Inflammatory macrophage (primary cell): ENCODE measurements around the gene TRAF3IP3.
"Not testable (repeated sequence)": the region's sequence is repeated elsewhere in the genome, so short reads cannot be mapped to it uniquely, and the experiment has no call there.

ENCODE experiments used
- DNase-seq, 2 donors: peaks; one replicate each; pipeline ENCODE4 v3.0.0-alpha.2; 2020 to 2022

The TRAF3IP3 gene

DNA sequence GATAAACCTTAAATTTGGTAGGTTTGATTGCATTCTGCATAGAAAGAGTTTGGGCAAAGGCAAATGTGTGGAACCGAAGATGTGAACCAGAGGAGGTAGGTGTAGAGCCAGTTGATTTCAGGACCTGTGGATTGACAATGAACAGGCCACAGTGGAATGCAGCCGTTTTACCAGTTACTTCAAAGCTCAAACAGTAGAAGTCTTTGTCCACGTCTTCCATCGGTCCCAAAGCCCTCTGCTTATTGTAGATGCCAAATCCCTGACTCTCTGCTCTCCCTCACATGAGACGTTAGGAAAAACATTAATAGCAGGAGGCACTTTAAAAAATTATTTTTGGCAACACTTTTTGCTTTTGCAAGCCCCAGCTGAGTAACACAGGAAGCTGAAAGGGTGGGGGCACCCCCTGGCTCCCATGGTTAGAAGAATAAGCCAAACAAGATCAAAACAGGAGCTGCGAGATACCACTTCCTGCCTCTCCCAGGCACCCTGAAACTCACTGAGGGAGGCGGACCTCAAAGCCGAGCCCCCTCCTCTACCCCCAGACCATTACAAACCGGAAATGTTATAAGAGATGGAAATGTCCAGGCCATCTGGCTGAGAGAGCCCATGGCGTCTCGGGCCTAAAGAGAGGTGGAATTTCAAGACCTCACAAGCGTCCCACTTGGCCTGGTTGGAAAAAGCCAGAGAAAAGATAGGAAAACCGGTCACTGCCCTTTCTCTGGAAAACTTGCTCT is 13.5 kb downstream of the TRAF3IP3 start:
- DNase-seq = peak; percentile 78 to 80

DNA sequence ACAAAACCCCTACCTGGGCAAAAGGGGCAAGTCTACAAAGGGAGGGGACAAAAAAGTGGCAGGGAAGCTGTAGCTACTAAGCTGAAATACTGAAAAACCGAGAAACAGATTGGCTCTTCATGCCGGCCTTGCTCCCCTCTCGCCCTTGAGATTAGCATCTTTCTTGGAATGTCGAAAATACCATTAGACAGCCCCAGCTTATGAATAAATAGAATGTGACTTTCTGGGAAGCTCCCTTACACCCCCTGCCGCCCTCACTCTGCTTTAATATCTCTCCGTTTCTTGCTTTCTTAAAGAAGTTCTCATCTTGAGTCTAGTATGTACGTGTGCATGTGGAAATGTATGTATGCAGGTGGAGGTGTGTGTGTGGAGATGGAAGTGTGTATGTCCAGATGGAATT is 14.1 kb downstream of the TRAF3IP3 start:
- DNase-seq = peak; percentile 37 to 48

DNA sequence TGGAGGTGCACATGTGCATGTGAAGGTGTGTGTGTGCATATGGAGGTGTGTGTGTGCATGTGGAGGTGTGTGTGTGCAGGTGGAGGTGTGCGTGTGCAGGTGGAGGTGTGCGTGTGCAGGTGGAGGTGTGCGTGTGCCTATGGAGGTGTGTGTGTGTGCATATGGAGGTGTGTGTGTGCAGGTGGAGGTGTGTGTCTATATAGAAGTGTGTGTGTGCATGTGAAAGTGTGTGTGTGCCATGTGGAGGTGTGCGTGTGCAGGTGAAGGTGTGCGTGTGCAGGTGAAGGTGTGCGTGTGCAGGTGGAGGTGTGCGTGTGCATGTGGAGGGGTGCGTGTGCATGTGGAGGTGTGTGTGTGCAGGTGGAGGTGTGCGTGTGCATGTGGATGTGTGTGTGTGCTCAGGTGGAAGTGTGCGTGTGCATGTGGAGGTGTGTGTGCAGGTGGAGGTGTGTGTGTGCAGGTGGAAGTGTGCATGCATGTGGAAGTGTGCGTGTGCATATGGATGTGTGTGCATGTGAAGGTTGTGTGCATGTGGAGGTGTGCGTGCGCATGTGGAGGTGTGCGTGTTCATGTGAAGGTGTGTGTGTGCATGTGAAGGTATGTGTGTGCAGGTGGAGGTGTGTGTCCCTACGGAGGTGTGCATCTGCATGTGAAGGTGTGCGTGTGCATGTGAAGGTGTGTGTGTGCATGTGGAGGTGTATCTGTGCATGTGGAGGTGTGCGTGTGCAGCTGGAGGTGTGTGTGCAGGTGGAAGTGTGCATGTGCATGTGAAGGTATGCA is 15.0 kb downstream of the TRAF3IP3 start:
- no peak for DNase-seq

DNA sequence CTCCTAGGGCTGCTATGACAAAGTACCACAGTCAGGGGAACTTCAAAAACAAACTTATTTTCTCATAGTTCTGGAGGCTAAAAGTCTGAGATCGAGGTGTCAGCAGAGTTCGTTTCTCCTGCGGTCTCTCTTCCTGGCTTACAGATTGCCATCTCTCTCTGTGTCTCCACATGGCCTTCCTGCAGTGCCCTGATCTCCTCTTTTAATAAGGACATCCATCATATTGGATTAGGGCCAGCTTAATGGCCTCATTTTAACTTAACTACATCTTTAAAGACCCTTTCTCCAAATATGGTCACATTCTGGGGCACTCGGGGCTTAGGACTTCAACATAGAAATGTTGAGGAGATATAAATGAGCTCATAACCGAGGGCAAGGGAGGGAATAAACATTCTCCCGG is 16.3 kb downstream of the TRAF3IP3 start:
- no peak for DNase-seq

DNA sequence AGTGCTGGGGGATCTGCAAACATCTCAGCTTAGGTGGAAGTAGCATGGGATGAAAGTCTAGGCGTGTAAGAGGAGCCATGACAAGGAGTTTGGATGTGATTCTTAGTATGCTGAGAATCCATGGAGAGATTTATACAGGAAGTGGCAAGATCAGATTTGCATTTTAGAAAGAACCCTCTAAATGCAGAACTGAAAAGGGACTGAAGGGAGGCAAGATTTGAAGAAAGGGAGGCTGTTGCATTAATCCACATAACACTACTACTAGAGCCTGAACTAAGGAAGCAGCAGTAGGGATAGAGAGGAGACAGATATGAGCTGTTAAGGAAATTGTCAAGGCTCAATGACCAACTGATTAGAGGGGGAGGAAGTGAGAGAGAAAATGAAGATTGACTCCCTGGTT is 18.7 kb downstream of the TRAF3IP3 start:
- DNase-seq = peak in 1 of 2 donors; percentile 23

DNA sequence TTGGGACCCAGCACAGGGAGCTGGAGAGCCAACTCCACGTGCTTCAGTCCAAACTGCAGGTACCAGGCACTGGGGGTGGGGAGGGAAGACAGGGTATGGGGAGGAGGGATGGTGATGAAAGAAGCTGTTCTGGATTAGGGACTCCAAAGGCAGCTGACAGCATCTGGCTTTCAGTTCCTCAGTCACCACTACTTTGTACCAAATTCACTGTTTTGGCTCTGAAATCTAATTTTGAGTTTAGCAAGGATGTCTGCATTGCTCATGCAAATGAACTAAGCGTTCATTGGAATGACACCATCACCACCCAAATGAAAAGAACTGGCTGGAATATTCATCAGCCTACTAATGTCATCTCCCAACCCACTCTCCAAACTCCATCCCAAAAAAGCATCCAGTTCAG is 19.8 kb downstream of the TRAF3IP3 start:
- no peak for DNase-seq

DNA sequence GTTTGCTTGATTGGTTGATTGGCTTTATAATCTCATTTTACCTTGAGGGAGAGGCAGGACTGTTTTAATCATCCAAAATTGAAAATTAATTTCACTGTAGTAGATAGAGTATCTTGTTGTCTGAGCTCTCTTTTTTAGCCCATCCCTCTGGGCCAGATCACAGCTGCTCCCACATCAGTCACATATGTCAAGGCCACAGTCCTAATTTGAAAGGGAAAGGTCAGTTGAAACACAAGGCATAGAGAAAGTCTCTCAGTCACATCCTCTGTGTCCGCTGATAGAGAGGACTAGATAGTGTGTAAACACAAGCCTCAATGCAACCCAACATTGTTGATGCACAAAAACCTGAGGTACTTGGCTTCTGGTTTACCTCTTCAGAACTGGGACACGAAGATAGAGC is 21.7 kb downstream of the TRAF3IP3 start:
- no peak for DNase-seq

DNA sequence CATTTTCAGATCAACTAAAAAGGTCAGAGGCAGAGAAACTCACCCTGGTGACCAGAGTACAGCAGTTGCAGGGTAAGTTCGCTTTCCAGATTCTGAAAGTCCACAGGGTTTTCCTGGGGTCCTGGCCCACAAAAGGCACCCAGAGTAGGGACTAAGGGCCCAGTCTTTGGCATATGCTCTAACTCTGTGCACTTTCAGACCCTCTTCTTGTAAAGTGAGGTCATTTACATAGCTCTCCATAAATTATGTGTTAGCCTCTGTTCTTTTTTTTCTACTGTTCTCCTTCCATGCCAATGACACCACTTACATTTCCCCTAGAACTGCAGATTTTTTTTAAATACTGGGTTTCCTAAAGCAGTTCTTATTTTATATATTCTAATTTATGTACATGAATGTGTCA is 22.2 kb downstream of the TRAF3IP3 start:
- DNase-seq = no peak

DNA sequence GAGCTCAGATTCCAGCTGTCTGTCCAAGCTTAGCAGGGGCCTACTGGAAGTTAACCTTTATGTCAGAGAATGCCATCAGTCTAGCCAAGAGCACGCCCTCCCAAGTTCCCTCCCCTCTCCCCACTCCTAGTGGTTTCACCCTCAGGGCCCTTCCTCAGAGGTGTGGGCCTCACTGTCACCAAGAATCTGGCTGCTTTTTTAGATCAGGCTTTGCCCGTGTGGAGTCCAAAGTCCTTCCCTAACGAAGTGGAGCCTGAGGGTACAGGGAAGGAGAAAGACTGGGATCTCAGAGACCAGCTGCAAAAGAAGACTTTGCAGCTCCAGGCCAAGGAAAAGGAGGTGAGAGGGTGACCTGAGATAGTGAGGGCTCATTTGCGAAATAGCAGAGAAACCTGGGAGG is 24.4 kb downstream of the TRAF3IP3 start:
- DNase-seq = no peak

DNA sequence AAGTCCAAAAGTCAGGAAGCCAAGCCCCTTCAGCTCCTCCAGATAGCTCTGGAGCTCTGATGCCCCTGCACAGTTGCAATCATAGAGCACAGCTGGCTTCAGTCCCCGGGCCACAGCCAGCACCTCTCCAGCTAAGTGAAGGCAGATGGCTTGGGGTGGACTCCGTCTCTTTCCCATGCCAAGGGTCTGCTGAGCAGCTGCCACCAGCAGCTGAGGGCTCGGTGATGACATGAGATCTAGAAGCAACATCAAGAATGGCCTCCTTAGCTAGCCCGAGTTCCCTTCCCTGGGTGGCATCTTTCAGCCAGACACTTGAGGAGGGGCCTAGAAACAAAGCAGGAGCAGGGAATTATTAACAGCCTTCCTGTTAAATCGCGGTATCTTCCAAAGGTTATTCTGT is 27.5 kb downstream of the TRAF3IP3 start:
- no peak for DNase-seq

DNA sequence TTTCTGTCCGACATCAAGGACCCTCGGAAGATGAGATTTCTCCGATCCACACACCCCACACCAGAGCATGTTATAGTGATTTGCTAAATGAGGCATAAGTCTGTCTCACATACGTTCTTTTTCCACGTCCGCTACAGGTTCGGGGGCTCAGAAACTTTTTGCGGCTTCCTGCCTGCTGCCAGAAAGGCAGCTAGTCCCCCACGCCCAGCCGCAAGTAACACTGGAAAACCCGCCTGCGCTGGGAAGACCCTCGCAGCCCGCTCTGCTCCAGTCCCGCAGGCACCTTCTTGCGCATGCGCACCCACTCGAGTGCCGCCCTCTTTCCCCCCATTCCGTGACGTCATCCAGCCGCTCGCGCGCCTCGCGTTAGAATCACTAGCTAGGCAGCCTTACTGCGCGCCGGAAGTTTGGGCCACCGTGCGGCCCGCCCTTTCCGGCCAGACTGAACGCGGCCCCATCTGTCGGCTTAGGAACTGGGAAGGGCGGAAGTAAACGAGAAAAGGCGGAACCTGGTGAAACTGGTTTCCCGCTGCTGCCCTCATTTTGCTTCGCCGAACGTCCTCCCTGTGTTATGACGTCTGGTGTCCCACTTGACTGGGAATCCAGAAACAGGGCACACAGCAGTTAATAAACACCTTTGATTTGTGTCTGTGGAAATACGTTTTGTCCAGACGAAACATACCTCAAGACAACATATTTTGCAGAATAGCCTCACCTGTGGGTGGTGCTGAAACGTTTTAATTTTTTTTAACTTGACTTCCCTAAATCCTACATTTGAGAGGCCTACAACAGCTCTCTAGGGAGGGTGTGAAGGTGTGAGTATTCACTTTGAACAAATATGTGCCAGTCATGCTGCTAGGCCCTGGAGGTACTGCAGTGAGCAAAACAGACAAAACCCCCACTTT is 28.7 kb downstream of the TRAF3IP3 start, which contains the start of gene C1orf74:
C1orf74 (minus strand) TSS at position 295 of the 905 bp plus-strand sequence. CDS start 925 bp downstream, outside the sequence.
- DNase-seq = peak; percentile 99 to 100

DNA sequence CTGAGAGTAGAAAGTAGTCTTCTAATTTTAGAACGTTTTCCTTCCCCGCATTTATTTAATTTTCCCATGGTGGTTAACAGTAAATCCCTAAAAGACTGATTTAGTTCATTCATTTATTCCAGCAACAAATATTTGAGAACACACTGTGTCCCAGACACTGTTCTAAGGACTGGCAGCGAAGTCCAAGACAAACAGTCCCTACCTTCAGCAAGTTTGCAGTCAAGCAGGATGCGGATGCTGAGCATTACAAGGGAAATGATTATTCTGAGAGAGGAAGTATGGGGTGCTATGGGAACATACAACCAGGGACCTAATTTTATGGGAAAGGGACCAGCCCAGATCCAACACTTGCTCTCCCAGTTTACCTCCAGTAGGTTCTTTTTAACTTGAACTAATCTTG is 29.7 kb downstream of the TRAF3IP3 start:
- DNase-seq = no peak

DNA sequence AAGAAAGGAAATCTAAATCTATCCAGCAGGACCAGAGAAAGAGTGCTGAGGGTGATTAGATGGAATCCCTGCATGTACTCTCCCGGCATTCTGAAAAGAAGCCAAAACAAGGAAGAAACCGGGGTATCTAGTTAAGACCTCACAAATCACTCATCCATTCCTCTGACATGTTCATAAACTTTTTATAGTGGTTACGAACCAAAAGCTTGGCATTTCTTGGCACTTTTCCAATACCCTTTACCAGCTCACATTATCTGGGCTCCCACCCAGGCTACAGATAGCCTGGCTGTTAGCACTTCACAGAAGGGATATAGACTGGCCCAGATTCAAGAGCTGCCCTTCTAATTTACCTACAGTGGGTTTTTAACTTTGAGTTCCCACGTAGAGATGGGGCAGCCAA is 30.3 kb downstream of the TRAF3IP3 start:
- no peak for DNase-seq

DNA sequence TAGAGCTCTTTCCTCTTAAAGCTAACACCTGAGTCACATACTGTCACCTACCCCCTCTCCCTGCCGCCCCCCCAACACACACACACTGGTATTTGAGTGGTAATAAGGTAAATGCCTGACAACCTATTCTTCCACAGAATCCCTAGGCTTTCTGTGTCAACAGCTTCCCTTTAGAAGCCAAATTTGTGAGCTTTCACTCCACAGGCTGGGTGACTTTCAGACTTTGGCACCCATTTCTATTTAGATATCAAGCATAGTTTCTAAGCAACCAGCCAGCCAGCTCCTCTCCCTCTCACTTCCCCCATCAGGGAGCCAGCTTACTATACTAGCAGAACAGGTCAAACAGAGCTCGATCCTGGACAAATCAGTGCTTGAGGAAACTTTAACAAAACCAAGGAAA is 31.7 kb downstream of the TRAF3IP3 start:
- DNase-seq = no peak

DNA sequence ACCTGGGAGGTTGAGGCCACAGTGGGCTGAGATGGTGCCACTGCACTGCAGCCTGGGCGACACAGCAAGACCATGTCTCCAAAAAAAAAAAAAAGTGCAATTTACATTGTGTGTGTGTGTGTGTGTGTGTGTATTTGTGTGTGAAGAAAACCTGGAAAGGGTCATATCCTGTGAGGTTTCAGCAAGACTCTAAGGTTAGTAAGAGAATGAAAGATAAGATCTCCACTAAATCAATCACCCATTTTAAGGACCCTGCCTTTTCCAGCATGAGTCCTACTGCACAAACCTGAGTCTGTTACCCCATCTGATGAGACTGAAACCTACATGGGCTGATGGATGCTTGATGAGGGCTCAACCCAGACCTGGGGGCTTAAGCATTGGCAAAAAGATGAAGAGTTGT is 33.4 kb downstream of the TRAF3IP3 start:
- DNase-seq = no peak

DNA sequence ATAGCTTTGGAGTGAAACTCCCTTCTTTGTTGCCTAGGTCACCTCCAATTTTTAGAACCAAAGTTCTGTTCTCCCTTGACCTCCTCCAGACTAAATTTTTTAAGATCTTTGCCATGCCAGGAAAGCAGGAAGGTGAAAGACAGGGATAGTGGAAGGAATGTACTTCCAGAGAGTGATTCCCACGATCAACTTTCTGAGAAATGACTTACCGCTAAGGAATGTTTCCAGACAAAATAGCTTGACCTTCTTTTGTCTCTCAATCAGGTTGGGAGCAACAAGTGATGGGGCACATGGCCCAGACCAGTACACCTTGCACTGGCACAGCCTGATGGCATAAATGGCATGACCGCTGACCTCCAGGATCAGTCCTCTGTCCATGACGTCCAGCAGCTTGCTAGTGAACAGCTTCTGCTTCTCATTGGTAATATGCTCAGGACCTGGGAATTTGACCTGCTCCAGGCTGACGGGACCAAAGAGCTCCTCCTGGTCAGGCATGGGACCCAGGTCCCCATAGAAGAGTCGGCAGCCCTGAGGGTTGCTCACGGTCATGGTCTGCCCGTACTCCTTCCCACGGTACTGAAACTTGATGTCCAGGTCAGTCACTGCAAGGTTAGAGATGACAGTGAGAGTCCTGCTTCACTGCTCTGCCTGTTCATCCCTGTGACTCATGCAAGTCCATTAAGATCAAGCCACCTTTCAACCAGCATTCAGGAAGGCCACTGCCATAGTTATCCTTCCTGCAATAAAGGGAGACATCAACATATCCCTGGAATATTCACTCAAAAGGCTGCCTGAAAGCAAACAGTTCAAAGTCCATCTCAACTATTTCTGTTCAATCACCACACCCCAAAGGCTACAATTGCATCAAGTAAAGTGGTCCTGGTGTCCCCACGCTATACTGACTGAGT is 34.7 kb downstream of the TRAF3IP3 start:
- DNase-seq = no peak

DNA sequence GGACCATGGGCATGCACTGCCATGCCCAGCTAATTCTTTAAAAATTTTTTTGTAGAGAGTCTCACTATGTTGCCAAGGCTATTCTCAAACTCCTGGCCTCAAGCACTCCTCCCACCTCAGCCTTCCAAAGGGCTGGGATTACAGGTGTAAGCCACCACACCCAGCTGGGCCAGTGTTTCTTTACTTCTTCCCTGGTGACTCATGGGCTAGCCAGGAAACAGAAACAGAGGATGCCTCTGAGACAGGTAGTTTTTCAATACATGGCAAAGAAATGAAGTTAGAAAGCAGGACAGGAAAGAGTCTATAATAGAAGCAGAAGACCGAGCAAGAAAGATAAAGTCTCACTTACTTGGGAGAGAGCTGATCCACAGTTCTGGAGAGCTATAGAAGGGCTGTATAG is 36.1 kb downstream of the TRAF3IP3 start:
- DNase-seq = no peak

DNA sequence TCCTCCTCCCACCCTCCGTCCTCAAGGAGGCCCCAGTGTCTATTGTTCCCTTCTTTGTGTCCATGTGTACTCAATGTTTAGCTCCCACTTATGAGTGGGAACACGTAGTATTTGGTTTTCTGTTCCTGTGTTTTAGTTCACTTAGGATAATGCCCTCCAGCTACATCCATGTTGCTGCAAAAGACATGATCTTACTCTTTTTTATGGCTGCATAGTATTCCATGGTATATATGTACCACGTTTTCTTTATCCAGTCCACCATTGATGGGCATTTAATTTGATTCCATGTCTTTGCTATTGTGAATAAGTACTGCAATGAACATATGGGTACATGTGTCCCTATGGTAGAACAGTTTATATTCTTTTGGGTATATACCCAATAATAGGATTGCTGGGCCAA is 37.9 kb downstream of the TRAF3IP3 start:
- not testable (repeated sequence) for DNase-seq

DNA sequence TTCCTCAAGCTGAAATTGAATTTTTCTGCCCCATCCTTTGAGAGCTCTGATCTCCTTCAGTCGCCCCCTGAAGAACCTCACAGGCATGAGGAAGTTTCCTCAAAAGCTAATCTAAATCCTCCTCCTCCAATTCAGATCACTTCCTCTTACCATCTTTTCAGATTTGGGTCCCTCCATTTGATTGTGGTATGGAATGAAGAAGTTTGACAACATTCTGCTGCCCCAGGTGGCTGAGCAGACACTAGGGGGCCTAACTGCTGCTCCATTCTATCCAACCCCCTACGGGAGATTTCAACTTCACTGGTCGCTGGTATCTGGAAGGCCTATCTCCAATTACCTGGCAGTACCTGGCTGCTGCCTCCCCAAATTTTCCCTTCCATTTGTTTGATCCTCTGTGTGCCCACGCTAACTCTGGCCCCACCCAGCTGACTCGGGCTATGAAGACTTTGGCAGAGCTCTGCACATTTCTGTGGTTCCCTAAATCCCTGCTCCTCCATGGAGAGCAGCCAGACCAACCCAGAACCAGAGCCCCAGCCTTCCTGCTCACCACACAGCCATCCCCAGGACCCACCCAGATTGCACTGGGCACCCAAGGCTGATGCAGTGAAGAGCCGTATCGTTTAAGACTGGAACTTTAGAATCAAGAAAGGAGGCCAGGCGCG is 42.3 kb downstream of the TRAF3IP3 start:
- peak in 1 of 2 donors; percentile 6 for DNase-seq

DNA sequence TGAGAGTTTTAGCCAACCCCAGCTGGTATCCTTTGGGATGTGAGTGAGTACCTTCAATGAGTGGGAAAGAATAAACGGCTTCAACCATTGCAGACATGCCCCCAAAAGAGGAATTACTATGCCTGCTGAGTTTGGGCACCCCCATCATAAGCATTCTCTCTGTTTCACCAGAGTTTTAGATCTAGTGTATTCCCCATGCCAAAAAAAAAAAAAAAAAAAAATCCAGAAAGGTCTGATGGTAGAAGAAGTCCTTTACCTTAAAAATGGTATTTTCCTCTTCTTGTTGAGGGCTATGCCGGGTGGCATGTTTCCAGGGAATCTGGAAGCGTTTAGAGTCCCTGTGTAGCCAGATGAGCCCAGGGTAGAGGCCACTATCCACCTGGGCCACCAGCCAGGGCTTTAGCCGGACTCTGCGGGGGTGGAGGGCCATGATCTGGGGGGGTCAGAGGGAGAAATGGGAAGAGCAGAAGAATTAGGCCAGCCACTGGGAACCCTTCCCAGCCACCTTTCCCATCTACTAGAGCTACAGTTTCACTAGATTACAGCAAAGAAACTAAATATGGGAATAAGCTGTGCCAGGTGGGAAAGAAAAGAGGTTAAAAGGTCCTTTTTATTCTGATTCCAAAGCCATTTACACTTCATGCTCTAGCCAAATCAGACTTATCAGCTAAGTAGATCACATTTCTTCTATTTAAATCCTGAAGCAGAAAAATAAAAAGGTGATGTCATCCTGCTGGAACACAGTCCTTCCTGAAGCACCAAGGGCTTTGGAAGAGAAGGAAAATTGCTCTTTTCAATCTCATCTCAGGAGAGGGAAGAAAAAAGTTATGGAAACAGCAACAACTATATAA is 45.4 kb downstream of the TRAF3IP3 start:
- DNase-seq = no peak
